Activated naive CD4-positive, alpha-beta T cell treated with anti-CD3 and anti-CD28 coated beads, Interleukin-2, amount 50 U/mL, for 24 hours (primary cell): ENCODE data around the gene PDE2A.
A peak's percentile ranks its signal among the peaks of the same experiment; 100 is the strongest.

Experiments used
- H3K27ac Mint-ChIP-seq: one replicate; pipeline ENCODE4 v1.8.0; 2021; ENCODE audit warnings: mild to moderate bottlenecking, mixed read lengths
- H3K27me3 Mint-ChIP-seq: one replicate; pipeline ENCODE4 v1.8.0; 2021; ENCODE audit warnings: mixed read lengths
- H3K36me3 Mint-ChIP-seq: one replicate; pipeline ENCODE4 v1.8.0; 2021; ENCODE audit warnings: mixed read lengths
- H3K4me1 Mint-ChIP-seq: one replicate; pipeline ENCODE4 v1.8.0; 2021; ENCODE audit warnings: mixed read lengths
- H3K4me3 Mint-ChIP-seq: one replicate; pipeline ENCODE4 v1.8.0; 2021; ENCODE audit warnings: mild to moderate bottlenecking, mixed read lengths
- H3K9me3 Mint-ChIP-seq: one replicate; pipeline ENCODE4 v1.8.0; 2021; ENCODE audit warnings: mixed read lengths

Gene PDE2A

DNA sequence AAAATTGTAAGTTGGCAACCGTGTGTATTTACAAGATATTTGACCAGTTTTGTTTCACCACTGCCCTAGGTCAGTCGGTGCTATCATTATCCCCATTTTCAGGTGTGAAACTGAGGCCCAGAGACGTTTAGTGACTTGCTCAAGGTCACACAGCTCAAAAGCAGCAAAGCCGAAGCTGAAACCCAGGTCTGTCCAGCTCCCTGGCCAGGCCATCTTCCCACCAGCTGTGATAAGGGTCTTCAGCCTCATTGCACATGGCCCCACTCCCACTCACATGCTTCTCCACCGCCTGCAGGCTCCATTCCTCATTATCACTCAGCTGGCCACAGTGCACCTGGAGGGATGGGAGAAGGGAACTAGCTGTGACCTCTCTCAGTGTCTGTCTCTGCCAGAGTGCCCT is 83.2 kb downstream of the PDE2A start:
- Mint-ChIP-seq H3K27me3 (peaks cover 33% of the 10 kb centered on the region), H3K27ac (no peak overlapping the region), H3K4me1 (peaks cover 30% of the 10 kb centered on the region), H3K4me3 (peak overlapping the region; percentile 68), H3K9me3 (no peaks in the 10 kb centered on the region), H3K36me3 (peaks cover 3% of the 10 kb centered on the region)

DNA sequence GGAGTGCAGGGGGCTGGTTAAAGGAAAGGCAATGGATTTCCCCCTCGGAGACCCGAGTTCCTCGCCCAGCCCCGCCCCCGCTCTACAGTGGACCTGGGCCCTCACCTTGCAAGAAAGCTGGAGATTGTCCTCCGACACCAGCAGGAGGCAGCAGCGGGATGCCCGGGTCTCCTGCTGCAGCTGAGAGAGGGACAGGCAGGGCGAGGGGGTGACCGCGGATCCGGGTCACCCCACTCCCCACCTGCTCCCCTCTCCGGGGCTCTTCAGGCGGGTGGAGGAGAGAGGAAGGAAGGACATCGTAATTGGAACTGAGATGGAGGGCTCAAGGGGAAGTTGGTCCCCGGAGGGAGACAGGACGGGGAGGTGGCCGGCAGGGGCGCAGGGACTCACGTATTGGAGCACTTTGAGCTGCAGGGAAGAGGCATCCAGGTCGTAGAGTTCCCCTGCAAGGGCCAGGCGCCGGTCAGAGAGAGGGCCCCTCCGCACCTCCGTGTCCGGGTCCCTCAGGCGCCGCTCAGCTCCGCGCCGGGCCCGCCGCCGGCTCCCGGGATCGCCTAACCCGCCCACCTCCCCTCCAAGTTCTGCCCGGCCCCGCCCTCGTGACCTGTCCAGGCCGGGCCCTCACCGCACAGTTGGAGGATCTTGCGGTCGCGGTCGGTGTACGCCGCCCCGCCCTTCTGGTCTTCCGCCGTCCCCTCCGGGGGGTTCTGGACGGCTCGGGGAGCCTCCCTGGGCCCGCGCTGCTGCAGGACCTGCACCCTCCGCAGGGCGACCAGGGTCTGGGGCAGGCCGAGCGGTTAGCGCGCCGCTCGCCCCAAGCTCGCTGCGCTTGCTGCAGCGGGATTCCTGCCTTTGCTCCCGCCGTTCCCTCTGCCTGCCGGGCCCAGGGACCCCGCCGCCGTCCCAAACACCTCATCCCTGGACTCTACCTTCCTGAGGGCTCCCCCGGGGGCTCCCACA is 84.1 kb downstream of the PDE2A start:
- Mint-ChIP-seq H3K27ac (no peak overlapping the region), H3K9me3 (no peaks in the 10 kb centered on the region), H3K4me3 (peak overlapping the region; percentile 78), H3K36me3 (peaks cover 3% of the 10 kb centered on the region), H3K4me1 (peaks cover 39% of the 10 kb centered on the region), H3K27me3 (peaks cover 36% of the 10 kb centered on the region)

DNA sequence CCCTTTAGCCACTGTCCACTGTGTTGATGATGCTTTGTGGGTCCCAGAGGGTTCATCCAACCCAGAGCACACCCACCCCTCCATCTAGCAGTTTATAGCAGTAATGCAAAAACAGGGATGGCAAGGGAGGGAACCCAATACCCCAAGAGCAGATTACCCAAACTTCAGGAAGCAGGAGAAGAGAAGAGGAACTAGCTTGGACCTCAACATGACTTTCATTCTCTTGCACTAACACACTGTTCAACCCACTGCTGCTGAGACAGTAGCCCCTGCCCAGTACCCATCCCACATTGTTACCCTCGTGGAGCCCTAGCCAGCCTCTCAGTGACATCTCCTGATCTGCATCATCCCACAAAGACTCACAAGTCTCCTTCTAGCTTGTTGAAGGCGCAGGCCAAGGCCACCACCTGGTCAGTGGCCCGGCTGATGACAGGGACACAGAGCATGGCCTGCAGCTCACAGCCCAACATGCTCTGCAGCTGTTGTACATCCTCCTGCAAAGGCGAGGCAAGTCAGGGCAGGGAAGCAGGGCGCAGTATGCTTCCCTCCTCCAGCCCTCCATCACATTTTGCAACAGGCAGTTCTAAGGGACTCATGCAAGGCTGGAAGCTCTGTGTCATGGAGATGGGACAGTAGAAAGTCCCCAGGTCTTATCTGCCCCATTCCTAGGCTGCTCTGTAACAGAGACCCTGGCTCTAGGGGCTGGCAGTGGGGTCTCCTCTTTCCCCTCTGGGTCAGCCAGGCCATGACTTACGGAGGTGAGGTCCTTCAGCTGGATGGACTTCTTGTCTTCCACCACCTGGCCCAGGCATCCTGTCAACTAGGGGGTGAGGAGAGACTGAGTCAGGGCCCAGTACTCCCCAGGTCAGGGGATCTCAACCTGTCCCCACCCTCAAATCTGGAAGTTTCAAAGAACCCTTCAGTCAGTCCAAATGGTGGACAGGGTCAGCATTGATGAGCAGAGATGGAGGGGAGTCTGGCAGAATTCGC is 85.5 kb downstream of the PDE2A start:
- H3K27me3 Mint-ChIP-seq = peaks cover 34% of the 10 kb centered on the region

DNA sequence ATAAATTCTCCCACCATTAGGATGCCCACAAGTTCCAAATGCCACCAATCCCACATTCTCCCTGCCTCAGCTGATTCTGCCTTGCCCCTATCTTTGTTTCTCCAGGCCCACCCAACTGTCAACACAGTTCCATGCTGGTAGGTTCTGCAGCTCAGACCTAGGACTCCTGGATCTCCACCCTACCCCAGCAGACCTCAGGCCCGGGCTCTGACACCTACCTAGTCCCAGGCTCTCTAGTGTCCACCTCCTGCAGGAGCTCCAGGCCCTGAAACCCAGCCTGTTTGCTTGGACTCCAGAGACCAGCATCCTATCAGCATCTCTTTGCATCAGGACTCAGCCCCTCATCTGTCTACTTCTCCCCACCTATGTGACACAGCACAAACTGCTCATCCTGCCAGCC is 86.5 kb downstream of the PDE2A start:
- Mint-ChIP-seq H3K36me3 (peaks cover 3% of the 10 kb centered on the region), H3K27ac (no peak overlapping the region), H3K4me3 (no peak overlapping the region), H3K4me1 (peaks cover 51% of the 10 kb centered on the region), H3K9me3 (no peaks in the 10 kb centered on the region), H3K27me3 (peaks cover 34% of the 10 kb centered on the region)

More for the DNA sequence above, 85.5 kb downstream of the PDE2A start:
- Mint-ChIP-seq H3K36me3 (peaks cover 3% of the 10 kb centered on the region), H3K4me3 (peak overlapping the region; percentile 78), H3K4me1 (peaks cover 49% of the 10 kb centered on the region), H3K27ac (no peak overlapping the region), H3K9me3 (no peaks in the 10 kb centered on the region)

DNA sequence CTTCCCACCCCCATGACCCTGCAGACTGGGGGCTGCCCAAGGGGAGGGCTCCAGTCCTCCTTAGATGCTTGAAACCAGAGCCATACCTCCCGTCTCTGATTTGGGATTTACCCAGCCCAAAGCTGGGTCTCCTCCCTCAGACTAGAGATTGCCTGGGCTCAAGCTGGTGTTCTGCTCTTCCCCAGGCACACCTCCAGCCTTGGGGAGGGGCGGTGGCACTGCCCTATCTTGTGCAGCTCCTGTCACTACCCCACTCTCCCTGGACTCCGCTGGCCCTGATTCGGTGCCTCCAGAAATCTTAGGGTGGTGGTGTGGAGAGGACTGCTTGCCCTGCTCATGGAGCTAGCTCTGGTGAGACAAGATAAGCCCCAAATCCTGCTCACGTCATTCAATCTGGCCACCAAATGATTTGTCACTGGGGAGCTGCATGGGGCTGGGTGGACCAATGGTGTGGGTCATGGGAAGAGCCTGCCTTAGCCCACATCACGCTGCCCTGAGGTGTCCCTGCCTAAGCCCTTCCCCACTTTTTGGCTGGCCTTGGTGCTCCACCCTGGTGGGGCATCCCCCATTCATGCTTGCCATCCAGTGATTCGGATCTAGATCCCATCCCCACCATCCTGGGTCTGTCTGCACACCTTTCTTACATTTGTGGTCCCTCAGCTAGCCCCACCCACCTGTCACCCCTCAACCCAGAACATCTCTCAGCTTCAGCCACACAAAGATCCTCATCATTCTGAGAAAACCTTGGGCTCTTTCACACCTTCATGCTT is 87.7 kb downstream of the PDE2A start:
- Mint-ChIP-seq H3K27ac (no peak overlapping the region), H3K27me3 (peaks cover 28% of the 10 kb centered on the region), H3K36me3 (peaks cover 3% of the 10 kb centered on the region), H3K4me1 (peaks cover 41% of the 10 kb centered on the region), H3K9me3 (no peaks in the 10 kb centered on the region), H3K4me3 (no peak overlapping the region)

DNA sequence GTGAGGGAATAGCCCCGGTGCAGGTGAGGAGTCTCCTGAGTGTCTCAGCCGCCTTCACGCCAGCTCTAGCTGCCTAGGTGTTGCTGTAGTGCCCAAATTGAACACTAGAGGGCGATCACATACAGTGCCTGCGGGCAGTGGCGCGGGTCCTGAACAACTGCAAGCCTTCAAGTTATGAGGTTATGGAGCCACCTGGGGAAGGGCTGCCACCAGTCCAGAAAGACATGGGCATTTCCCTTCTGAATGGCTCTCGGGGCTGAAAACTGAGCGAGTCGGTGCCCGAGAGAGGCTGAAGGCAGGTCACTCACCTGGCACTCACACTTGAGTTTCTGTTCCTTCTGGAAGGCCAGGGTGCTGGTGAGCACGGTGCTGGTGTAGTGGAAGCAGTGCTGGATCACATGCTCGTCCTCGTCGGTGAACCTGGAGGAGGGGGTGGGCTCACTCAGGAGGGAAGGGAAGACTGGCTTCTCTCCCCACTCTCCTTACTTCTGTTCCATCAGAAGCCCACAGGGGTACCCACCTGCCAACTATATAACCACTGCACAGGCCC is 88.4 kb downstream of the PDE2A start:
- Mint-ChIP-seq H3K4me1 (peaks cover 34% of the 10 kb centered on the region), H3K9me3 (no peaks in the 10 kb centered on the region), H3K27ac (no peak overlapping the region), H3K36me3 (peaks cover 3% of the 10 kb centered on the region), H3K4me3 (peak overlapping the region; percentile 90), H3K27me3 (peaks cover 22% of the 10 kb centered on the region)

DNA sequence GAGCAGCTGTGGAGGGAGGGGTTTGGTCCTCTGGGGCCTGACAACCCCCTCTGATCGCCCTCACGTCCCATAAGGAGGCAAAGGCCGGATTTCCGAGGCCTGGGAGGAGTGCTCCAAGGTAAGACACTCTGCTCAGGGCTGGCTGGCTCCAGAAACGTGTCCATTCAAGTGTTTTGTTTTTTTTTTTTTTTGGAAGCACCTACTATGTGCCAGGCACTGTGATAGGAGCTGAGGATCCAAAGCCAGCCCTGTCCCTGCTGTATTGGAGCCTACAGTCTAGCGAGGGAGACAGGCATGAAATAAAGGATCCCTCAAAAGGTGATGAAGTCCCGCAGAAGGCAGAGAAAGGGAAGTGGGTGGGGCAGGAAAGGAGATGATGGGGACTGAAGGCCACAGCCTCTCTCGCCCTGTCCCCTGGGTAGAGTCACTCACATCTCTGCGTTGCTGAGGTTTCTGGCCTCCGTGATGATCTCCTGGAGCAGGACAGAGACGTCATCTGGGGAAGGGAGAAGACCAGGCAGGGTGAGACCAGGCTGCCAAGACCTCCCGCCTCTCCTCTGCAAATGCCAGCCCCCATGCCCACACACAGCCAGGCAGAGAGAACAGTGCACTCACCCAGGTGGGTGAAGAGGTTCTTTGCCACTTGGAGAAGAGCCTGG is 89.2 kb downstream of the PDE2A start:
- Mint-ChIP-seq H3K27me3 (peaks cover 20% of the 10 kb centered on the region), H3K4me3 (peak overlapping the region; percentile 90), H3K9me3 (no peaks in the 10 kb centered on the region), H3K27ac (no peak overlapping the region), H3K36me3 (peaks cover 3% of the 10 kb centered on the region), H3K4me1 (peaks cover 31% of the 10 kb centered on the region)

DNA sequence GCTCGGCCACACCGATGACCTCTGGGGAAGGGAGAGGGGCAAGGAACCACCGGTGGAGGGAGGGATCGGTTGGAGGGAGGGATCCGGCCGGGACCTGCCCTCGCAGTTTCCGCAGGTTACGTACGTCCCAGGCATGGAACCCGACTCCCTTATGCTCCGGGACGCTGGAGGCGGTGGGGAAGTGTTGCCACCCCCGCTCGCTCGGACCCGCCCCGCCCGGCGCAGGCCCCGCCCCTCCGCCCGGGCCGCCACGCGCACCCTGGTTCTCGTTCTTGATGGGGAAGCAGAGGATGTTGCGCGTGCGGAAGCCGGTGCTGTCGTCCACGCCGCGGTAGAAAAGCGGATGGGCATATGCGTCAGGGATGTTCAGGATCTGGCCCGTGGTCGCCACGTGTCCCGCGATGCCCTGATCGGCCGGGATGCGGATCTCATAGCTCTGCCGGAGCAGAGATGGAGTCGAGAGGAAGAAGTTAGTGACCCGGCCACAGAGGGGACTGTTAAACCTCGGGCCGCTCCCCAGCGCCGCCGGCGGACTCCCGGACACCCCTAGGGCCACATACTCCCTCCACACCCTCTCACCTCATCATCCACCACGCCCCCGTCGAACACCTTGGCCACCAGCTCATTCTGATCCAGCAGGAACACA is 89.8 kb downstream of the PDE2A start:
- Mint-ChIP-seq H3K27me3 (peaks cover 18% of the 10 kb centered on the region), H3K4me3 (peak overlapping the region; percentile 90), H3K9me3 (no peaks in the 10 kb centered on the region), H3K27ac (no peak overlapping the region), H3K36me3 (peaks cover 3% of the 10 kb centered on the region), H3K4me1 (peaks cover 24% of the 10 kb centered on the region)

DNA sequence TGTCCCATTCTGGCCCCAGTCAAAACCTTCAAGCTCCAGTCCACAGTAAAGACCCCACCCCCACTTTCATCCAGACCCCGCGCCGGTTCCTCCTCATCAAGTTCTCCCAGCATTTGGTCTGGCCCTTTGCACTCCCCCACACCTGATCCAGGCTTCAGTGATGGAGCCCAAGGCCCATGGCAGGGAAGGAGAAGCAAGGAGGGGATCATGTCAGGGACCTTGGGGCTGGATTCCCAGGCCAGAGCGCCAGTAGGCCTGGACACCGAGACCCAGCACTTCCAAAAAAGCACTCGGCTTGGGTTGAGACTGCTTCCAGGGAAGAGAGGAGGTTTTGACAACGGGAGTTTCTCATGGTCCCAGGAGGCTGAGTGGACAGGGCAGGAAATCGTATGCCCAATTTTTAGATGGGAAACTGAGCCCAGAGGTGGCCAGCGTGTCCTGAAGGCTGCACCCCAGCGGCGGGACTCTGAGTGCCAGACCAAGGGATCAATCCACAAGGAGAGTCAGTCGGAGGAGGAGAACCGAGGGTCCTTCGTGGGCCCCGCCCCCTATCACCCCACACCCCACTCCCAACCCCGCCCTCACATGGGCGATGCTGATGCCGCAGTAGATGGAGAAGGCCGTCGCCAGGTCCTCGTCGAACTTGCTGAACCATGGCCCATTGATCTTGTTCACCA is 90.5 kb downstream of the PDE2A start:
- Mint-ChIP-seq H3K27ac (peak overlapping the region; percentile 76), H3K4me1 (peaks cover 21% of the 10 kb centered on the region), H3K9me3 (no peaks in the 10 kb centered on the region), H3K36me3 (peaks cover 3% of the 10 kb centered on the region), H3K27me3 (peaks cover 15% of the 10 kb centered on the region), H3K4me3 (peak overlapping the region; percentile 66)

DNA sequence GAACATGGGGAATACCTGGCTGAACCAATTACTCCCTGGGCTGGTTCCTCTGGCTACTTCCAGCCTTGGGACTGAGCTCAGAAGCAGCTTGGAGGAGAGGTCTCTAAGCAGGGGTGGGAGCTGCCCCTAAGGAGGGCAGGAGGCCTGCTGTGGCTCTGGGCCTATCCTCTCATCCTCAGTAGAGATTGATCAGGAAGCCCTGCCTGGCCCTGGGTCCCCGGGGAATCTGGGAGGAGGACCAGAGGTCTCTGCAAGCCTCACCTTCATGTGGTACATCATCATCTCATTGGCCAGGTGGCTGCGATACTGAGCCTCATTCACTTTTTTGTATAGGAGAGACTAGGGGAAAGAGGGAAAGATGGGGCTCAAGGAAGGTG is 91.1 kb downstream of the PDE2A start:
- Mint-ChIP-seq H3K27ac (no peak overlapping the region), H3K36me3 (peaks cover 3% of the 10 kb centered on the region), H3K27me3 (peaks cover 13% of the 10 kb centered on the region), H3K9me3 (no peaks in the 10 kb centered on the region), H3K4me1 (peaks cover 21% of the 10 kb centered on the region), H3K4me3 (no peak overlapping the region)

DNA sequence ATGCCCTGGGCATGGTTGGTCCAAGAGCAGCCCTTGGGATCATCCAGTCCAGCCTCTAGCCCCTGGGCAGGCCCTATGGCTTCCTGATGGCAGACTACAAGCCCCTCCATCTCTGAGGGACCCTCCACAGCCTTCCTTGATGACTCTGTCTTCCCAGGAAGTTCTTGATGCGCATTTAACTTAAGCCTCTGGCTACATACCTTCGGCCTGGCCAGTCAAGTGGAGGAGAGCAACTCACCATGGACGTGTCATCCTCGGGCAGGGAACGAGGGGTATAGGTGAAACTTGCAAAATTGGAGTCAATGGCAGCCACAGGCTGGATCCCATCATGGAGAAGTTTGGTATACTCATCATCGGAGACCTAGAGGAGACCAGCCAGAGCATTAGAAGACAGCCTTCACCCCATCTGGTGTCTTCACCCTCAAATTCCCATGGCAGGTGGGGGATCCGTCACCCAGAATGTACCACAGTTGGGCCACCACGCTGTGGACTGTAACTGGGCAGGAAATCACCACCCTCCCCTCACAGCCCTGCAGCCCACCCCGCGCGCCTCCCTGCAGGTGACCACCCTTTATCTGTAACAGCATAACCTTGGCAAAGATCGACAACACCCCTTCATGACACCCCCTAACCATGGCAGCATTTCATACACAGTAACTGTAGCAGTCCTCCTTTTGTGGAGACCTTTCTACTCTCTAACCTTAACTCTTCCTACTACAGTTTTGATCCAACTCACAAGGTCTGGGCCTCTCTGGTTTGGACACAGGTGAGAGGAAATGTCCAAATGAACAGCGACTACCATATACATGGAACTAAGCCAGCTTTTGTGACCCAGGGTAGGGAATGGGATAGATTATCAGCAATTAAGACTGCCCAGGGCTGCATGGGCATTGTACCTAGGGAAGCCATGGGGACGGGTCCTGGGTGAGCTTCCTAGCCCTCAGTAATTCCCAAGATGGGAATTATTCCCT is 91.7 kb downstream of the PDE2A start:
- no peak overlapping the region for H3K27ac Mint-ChIP-seq
- H3K4me1 Mint-ChIP-seq = peaks cover 21% of the 10 kb centered on the region
- no peaks in the 10 kb centered on the region for H3K9me3 Mint-ChIP-seq
- no peak overlapping the region for H3K4me3 Mint-ChIP-seq
- H3K27me3 Mint-ChIP-seq = peaks cover 9% of the 10 kb centered on the region
- peaks cover 3% of the 10 kb centered on the region for H3K36me3 Mint-ChIP-seq

DNA sequence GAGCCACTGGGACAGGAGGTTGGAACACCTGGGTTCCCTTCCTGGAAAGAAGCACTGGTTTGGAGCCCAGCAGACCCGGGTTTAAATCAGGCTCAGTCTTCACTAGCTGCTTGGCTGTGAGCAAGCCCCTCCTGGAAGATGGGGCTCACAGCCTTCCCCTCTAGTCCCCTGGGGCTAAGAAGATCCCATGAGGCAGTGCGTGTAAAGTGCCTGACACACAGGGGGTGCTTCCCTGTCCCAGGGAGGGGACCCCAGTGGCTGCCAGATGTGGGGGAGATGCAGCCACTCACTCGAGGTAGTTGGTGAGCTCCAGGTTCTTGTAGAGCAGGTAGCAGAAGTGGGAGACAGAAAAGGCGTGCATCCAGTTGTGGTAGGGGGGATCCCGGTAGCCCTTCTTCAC is 93.2 kb downstream of the PDE2A start:
- Mint-ChIP-seq H3K27ac (no peak overlapping the region), H3K4me1 (peaks cover 21% of the 10 kb centered on the region), H3K9me3 (no peaks in the 10 kb centered on the region)

DNA sequence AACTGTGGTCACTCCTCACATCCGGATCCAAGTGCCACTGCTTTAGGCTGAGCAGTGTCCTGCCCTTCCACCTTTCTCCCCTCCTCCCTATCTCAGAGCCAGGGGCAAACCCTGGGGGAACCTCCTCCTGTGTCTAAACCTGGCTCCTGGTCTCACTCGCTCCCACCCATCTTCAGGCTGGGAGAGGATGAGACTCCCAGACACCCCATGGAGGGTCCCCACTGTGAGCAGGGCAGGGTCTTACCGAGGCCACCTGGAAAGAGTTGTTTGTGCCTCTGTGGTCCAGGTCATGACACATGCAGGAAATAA is 93.6 kb downstream of the PDE2A start:
- no peaks in the 10 kb centered on the region for H3K36me3 Mint-ChIP-seq
- H3K27ac Mint-ChIP-seq = no peak overlapping the region
- peaks cover 17% of the 10 kb centered on the region for H3K4me1 Mint-ChIP-seq

More for the DNA sequence above, 93.2 kb downstream of the PDE2A start:
- Mint-ChIP-seq H3K36me3 (no peaks in the 10 kb centered on the region), H3K4me3 (no peak overlapping the region), H3K27me3 (peaks cover 3% of the 10 kb centered on the region)

More for the DNA sequence above, 93.6 kb downstream of the PDE2A start:
- Mint-ChIP-seq H3K4me3 (no peak overlapping the region), H3K27me3 (peaks cover under 1% of the 10 kb centered on the region), H3K9me3 (no peaks in the 10 kb centered on the region)
